HG03521 (cell line): ENCODE results near the gene PCDHGC4.

ENCODE experiments used
- ATAC-seq: cut with Tn5 transposase; IDR thresholded peaks from one replicate; pipeline ENCODE4 v1.9.1; 2021; ENCODE audit warnings: mild to moderate bottlenecking, moderate library complexity; ENCODE audit not compliant: unreplicated experiment

The PCDHGC4 gene

GRCh38 chr5:141511771-141512325 is 27.0 kb downstream of the PCDHGC4 start:
- no peak for ATAC-seq

GRCh38 chr5:141512390-141512910 is 27.6 kb downstream of the PCDHGC4 start:
- no peak for ATAC-seq

GRCh38 chr5:141512911-141513626 is 28.2 kb downstream of the PCDHGC4 start:
- no peak for ATAC-seq

GRCh38 chr5:141513627-141514329 is 28.9 kb downstream of the PCDHGC4 start:
- ATAC-seq, result no peak

GRCh38 chr5:141514330-141515133 is 29.7 kb downstream of the PCDHGC4 start:
- no peak for ATAC-seq

- ATAC-seq, result no peak
Measured at GRCh38 chr5:141515141-141515540, 30.3 kb downstream of the PCDHGC4 start.

GRCh38 chr5:141515946-141516671 is 31.3 kb downstream of the PCDHGC4 start:
- ATAC-seq, result no peak

- ATAC-seq, result no peak
Measured at GRCh38 chr5:141516672-141517025, 31.8 kb downstream of the PCDHGC4 start.

GRCh38 chr5:141517312-141517711 is 32.5 kb downstream of the PCDHGC4 start:
- no peak for ATAC-seq

- ATAC-seq, result no peak
Measured at GRCh38 chr5:141517880-141518617, 33.2 kb downstream of the PCDHGC4 start.

- ATAC-seq, result no peak
Measured at GRCh38 chr5:141518618-141519015, 33.8 kb downstream of the PCDHGC4 start.

- ATAC-seq, result no peak
Measured at GRCh38 chr5:141519605-141520565, 35.1 kb downstream of the PCDHGC4 start.

GRCh38 chr5:141521244-141521781 is 36.5 kb downstream of the PCDHGC4 start:
- no peak for ATAC-seq

- ATAC-seq, result no peak
Measured at GRCh38 chr5:141522301-141522700, 37.5 kb downstream of the PCDHGC4 start.

GRCh38 chr5:141523991-141524390 is 39.2 kb downstream of the PCDHGC4 start:
- no peak for ATAC-seq

- ATAC-seq, result peak; percentile 67
Measured at GRCh38 chr5:141524604-141525597, 40.1 kb downstream of the PCDHGC4 start.

- no peak for ATAC-seq
Measured at GRCh38 chr5:141525653-141526052, 40.8 kb downstream of the PCDHGC4 start.
